ENCODE data around the gene TOR2A. TPM values are rescaled to one million over a fixed set of nuclear protein-coding genes. Genes with fewer than 3 reads are reported as not detected.

Gene TOR2A
- total RNA-seq, 1 donor, result 4.8 TPM

- no peak for TF ChIP-seq CTCF (IDR thresholded peaks at IDR 0.05; ENCODE audit: insufficient read depth, low read length)
- no peak overlapping the region for H3K4me3 ChIP-seq (ENCODE audit: low read depth, low read length)
Measured at GRCh38 chr9:127726871-127727270, 8.2 kb downstream of the TOR2A start.

GRCh38 chr9:127724012-127724411 is 11.1 kb downstream of the TOR2A start:
- DNase-seq (ENCODE audit: low read depth), result no peak
- H3K4me3 ChIP-seq (ENCODE audit: low read depth, low read length), result no peak overlapping the region
- TF ChIP-seq CTCF (IDR thresholded peaks at IDR 0.05; ENCODE audit: insufficient read depth, low read length), result no peak

More at GRCh38 chr9:127726871-127727270, 8.2 kb downstream of the TOR2A start:
- DNase-seq (ENCODE audit: low read depth), result no peak

- peak; percentile 85 for DNase-seq (ENCODE audit: low read depth)
- TF ChIP-seq CTCF (IDR thresholded peaks at IDR 0.05; ENCODE audit: insufficient read depth, low read length), result peak; percentile 38
- no peak overlapping the region for H3K4me3 ChIP-seq (ENCODE audit: low read depth, low read length)
Measured at GRCh38 chr9:127723444-127723843, 11.7 kb downstream of the TOR2A start.

- DNase-seq (ENCODE audit: low read depth), result no peak
- no peak overlapping the region for H3K4me3 ChIP-seq (ENCODE audit: low read depth, low read length)
- TF ChIP-seq CTCF (IDR thresholded peaks at IDR 0.05; ENCODE audit: insufficient read depth, low read length), result no peak
Measured at GRCh38 chr9:127723013-127723412, 12.1 kb downstream of the TOR2A start.

GRCh38 chr9:127722055-127722745 is 12.9 kb downstream of the TOR2A start:
- no peak for DNase-seq (ENCODE audit: low read depth)
- TF ChIP-seq CTCF (IDR thresholded peaks at IDR 0.05; ENCODE audit: insufficient read depth, low read length), result no peak
- H3K4me3 ChIP-seq (ENCODE audit: low read depth, low read length), result no peak overlapping the region

- no peak overlapping the region for H3K4me3 ChIP-seq (ENCODE audit: low read depth, low read length)
- DNase-seq (ENCODE audit: low read depth), result no peak
- TF ChIP-seq CTCF (IDR thresholded peaks at IDR 0.05; ENCODE audit: insufficient read depth, low read length), result no peak
Measured at GRCh38 chr9:127721391-127721821, 13.7 kb downstream of the TOR2A start.

- no peak for DNase-seq (ENCODE audit: low read depth)
Measured at GRCh38 chr9:127720865-127721227, 14.2 kb downstream of the TOR2A start.

More at GRCh38 chr9:127720865-127721227, 14.2 kb downstream of the TOR2A start:
- H3K4me3 ChIP-seq (ENCODE audit: low read depth, low read length), result no peak overlapping the region
- TF ChIP-seq CTCF (IDR thresholded peaks at IDR 0.05; ENCODE audit: insufficient read depth, low read length), result no peak
